IPS DF 19.7 (cell line): ENCODE data around the gene F2RL3.
"Not testable (repeated sequence)": the region's sequence is repeated elsewhere in the genome, so short reads cannot be mapped to it uniquely, and the experiment has no call there.

ENCODE experiments used
- DNase-seq: peaks from one replicate; pipeline ENCODE4 v3.0.0-alpha.2; 2013; ENCODE audit warnings: low read depth, low spot score

Gene F2RL3

GRCh38 chr19:16874978-16875299, 13.9 kb upstream of the F2RL3 start:
- not testable (repeated sequence) for DNase-seq

- no peak for DNase-seq
Observed at GRCh38 chr19:16875584-16876555, 12.9 kb upstream of the F2RL3 start.

- DNase-seq = no peak
Observed at GRCh38 chr19:16876904-16877361, 11.9 kb upstream of the F2RL3 start.

GRCh38 chr19:16877581-16877980, 11.2 kb upstream of the F2RL3 start:
- DNase-seq = no peak

GRCh38 chr19:16878181-16878965, 10.4 kb upstream of the F2RL3 start:
- no peak for DNase-seq

GRCh38 chr19:16880884-16881554, 7.8 kb upstream of the F2RL3 start:
- no peak for DNase-seq

GRCh38 chr19:16882146-16882545, 6.7 kb upstream of the F2RL3 start:
- DNase-seq = no peak

GRCh38 chr19:16883522-16883921, 5.3 kb upstream of the F2RL3 start:
- no peak for DNase-seq

- DNase-seq = no peak
Observed at GRCh38 chr19:16885166-16885565, 3.6 kb upstream of the F2RL3 start.

GRCh38 chr19:16886305-16886880, 2.4 kb upstream of the F2RL3 start:
- DNase-seq = no peak

- DNase-seq = no peak
Observed at GRCh38 chr19:16887353-16888265, 1.2 kb upstream of the F2RL3 start.

GRCh38 chr19:16889366-16889882, 625 bp downstream of the F2RL3 start:
- DNase-seq = no peak

GRCh38 chr19:16889883-16890460, 1.2 kb downstream of the F2RL3 start:
- DNase-seq = no peak

- DNase-seq = no peak
Observed at GRCh38 chr19:16890461-16891184, 1.8 kb downstream of the F2RL3 start.

- no peak for DNase-seq
Observed at GRCh38 chr19:16891696-16892382, 3.0 kb downstream of the F2RL3 start.

- no peak for DNase-seq
Observed at GRCh38 chr19:16892436-16892835, 3.6 kb downstream of the F2RL3 start.

GRCh38 chr19:16892868-16893685, 4.3 kb downstream of the F2RL3 start:
- no peak for DNase-seq

GRCh38 chr19:16893686-16893989, 4.8 kb downstream of the F2RL3 start:
- no peak for DNase-seq
